Islet precursor cell (in vitro differentiated cells): ENCODE results near the gene SLC25A53.
A peak's percentile ranks its signal among the peaks of the same experiment; 100 is the strongest.
"Not testable (repeated sequence)": the region's sequence is repeated elsewhere in the genome, so short reads cannot be mapped to it uniquely, and the experiment has no call there.

Experiments used
- DNase-seq: peaks from one replicate; pipeline ENCODE4 v3.0.0-alpha.2; 2018

The SLC25A53 gene

GRCh38 chrX:104130808-104131207 is 26.0 kb downstream of the SLC25A53 start:
- no peak for DNase-seq

GRCh38 chrX:104126856-104127255 is 30.0 kb downstream of the SLC25A53 start:
- no peak for DNase-seq

GRCh38 chrX:104122829-104123228 is 34.0 kb downstream of the SLC25A53 start:
- DNase-seq: no peak

GRCh38 chrX:104118765-104119164 is 38.0 kb downstream of the SLC25A53 start:
- DNase-seq: no peak

- DNase-seq: no peak
These were observed 39.0 kb downstream of the SLC25A53 start for GRCh38 chrX:104117759-104118158.

GRCh38 chrX:104113222-104113965 is 43.4 kb downstream of the SLC25A53 start:
- DNase-seq: peak; percentile 80

GRCh38 chrX:104112326-104112951 is 44.4 kb downstream of the SLC25A53 start, which contains the start of gene ZCCHC18:
Gene ZCCHC18, plus strand, starts transcription at chrX:104112523. Its CDS starts 1,589 bp downstream, at chrX:104114112.
- DNase-seq: peak; percentile 89

- DNase-seq: not testable (repeated sequence)
These were observed 46.1 kb downstream of the SLC25A53 start for GRCh38 chrX:104110491-104111240.

- no peak for DNase-seq
These were observed 47.9 kb downstream of the SLC25A53 start for GRCh38 chrX:104108955-104109354.

GRCh38 chrX:104105330-104106262 is 51.2 kb downstream of the SLC25A53 start:
- DNase-seq: no peak

GRCh38 chrX:104104676-104105075 is 52.1 kb downstream of the SLC25A53 start:
- DNase-seq: no peak

GRCh38 chrX:104098919-104099318 is 57.9 kb downstream of the SLC25A53 start:
- no peak for DNase-seq

- DNase-seq: no peak
These were observed 58.5 kb downstream of the SLC25A53 start for GRCh38 chrX:104098151-104098808.

GRCh38 chrX:104085919-104086318 is 70.9 kb downstream of the SLC25A53 start:
- DNase-seq: no peak

GRCh38 chrX:104085477-104085876 is 71.3 kb downstream of the SLC25A53 start:
- no peak for DNase-seq

GRCh38 chrX:104084534-104085277 is 72.1 kb downstream of the SLC25A53 start:
- no peak for DNase-seq

- no peak for DNase-seq
These were observed 72.7 kb downstream of the SLC25A53 start for GRCh38 chrX:104084063-104084462.

- DNase-seq: not testable (repeated sequence)
These were observed 79.0 kb downstream of the SLC25A53 start for GRCh38 chrX:104077854-104078253.

GRCh38 chrX:104075778-104076445 is 80.9 kb downstream of the SLC25A53 start, which contains the start of gene TMSB15C:
Gene TMSB15C, minus strand, starts transcription at chrX:104076236.
- not testable (repeated sequence) for DNase-seq

GRCh38 chrX:104062636-104063035 is 94.2 kb downstream of the SLC25A53 start:
- not testable (repeated sequence) for DNase-seq
